NCI-H2081 treated with DMSO at 0.1 percent for 48 hours (cell line): Measurements from ENCODE around the gene CCDC63.
"Not testable (repeated sequence)": the region's sequence is repeated elsewhere in the genome, so short reads cannot be mapped to it uniquely, and the experiment has no call there.

Experiments
- DNase-seq: peaks from one replicate; lab custom pipeline; 2025; lab: John Stamatoyannopoulos, UW

CCDC63 gene

DNA sequence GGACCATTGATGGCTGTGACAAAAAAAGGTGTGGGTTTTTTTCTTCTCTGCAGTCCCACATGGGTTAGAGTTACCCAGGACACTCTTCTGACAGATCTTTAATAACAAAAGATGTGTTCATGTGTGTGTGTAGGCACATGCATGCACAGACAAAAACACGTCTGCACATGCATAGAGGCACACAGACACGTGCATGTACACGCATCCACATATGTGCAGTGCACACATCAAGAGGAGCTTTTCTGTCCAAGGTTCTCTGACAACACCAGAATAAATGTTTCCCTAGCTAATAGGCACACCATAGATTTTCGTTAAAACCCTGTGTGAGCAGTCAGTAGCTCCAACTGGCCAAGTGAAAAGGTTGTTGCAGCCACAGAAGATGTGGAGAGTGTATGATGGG, 76.4 kb downstream of the CCDC63 start:
- DNase-seq: no peak

GRCh38 chr12:110923692-110924334, 77.0 kb downstream of the CCDC63 start:
- DNase-seq: no peak

- no peak for DNase-seq
Measured at GRCh38 chr12:110927546-110927945, 80.8 kb downstream of the CCDC63 start.

DNA sequence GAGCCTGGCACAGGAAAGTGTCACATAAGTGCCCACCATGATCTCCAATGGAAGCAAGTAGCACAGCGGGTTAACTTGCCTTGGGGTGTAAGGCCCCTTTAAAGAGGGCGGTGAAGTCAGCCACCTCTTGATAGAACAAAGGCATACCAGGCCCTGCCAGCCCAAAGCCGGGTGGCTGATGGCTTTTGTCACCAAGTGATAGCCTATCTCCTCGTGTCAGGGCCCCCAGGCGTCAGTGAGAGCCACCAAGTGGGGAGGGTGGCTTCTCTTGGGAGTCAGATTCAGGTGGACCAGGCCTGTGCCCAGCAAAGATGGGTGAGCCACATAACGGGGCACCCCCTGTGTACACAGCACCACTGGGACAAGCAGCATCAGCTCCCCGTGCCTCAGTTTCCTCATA, 81.9 kb downstream of the CCDC63 start:
- no peak for DNase-seq

- no peak for DNase-seq
Measured at GRCh38 chr12:110929818-110930217, 83.0 kb downstream of the CCDC63 start.

GRCh38 chr12:110930348-110931314, 83.8 kb downstream of the CCDC63 start:
- no peak for DNase-seq

DNA sequence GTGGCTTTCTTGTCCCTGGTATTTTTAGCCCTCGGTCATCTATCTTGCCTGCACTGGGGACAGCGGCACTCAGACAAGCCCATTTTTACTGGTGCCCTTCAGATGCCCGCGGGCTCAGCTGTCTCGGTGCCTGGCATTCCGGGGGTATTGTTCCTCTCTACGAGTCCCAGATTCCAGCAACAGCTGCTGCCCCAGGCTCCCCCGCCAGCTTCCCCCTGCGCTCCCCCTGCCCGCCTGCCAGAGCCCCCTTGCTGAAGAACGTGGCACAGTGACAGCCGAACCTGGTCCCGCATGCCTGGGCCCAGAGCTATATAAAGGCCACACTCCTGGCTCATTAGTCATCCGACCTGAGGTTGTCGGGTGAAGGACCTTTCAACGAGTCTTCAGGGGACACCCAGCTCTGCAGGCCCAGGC, 84.5 kb downstream of the CCDC63 start:
- DNase-seq: no peak

DNA sequence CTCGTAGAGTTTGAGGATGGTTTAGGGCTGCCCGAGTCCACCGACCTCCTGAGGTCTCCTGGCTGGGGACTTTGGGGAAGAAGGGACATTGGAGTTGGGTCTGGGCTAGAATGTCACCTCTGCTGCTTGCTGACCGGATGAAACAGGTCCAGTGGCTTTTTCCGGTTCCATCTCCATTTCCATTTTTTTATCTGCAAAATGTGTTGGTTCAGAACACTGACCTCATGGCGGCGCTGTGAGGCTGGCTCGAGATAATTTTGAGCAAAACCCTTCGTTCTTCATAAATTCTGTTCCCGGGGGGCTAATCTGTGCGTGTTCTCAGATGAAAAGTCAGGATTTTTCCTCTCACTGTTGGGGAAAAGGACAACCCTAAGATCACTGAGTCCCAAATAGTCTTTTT, 85.3 kb downstream of the CCDC63 start:
- no peak for DNase-seq

- DNase-seq: no peak
Measured at GRCh38 chr12:110933326-110933974, 86.7 kb downstream of the CCDC63 start.

GRCh38 chr12:110934093-110934852, 87.5 kb downstream of the CCDC63 start:
- no peak for DNase-seq

DNA sequence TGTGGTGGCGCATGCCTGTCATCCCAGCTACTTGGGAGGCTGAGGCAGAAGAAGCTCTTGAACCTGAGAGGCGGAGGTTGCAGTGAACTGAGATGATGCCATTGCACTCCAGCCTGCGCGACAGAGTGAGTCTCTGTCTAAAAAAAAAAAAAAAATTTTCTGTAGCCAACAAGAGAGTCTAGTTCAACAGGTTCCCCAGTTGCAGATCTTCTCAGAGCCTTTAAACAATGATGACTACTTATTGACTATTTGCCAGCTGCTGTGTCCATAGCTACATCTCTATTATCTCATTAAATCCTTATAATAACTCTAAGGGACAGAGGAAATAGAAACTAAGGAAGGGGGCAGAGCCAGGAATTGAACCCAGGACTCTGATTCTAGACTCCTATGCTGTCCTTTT, 88.8 kb downstream of the CCDC63 start:
- DNase-seq: no peak

GRCh38 chr12:110936367-110937103, 89.7 kb downstream of the CCDC63 start:
- DNase-seq: no peak

DNA sequence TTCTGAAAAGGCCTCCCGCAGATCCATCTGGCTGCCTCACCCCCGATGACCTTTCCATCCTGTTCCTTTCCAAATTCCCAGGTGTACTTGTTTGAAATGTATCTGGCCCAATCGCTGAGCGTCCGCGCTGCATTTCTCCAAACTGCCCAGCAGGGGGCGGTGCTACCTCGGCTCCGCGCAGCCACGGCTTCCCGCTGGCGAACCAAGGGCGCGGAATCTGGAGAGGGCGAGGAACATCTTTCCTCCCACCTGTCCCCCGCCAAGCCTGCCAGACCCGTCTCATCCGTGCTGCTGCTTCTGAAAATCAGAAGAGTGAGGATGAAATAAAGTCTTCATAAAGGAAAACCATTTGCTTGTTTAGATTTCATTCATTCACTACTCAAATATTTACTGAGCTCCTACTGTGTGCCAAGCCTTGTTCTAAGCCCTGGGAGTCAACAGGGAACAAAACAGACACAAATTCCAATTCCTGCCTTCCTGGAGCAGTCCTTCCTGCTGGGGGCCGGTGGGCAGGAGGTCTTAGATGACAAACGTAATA, 90.4 kb downstream of the CCDC63 start:
- DNase-seq: no peak

DNA sequence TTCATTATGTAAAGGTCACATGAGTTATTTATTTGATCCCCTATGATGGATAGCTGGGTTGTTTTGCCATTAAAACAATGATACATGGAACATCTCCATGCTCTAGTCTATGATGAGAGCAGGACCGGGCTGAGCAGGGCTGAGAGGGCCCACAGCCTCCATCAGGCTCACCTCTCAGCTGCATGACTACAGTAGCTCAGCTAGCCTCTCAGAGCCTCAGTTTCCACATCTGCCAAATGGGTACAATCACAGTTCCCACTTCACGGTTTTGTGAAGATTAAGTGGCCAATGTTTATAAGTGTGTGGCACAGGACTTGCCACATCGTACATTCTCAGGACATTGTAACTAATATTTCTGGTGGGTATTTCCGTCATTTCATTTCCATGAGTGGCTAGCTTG, 93.5 kb downstream of the CCDC63 start:
- no peak for DNase-seq

- DNase-seq: no peak
Measured at GRCh38 chr12:110940933-110941332, 94.1 kb downstream of the CCDC63 start.

DNA sequence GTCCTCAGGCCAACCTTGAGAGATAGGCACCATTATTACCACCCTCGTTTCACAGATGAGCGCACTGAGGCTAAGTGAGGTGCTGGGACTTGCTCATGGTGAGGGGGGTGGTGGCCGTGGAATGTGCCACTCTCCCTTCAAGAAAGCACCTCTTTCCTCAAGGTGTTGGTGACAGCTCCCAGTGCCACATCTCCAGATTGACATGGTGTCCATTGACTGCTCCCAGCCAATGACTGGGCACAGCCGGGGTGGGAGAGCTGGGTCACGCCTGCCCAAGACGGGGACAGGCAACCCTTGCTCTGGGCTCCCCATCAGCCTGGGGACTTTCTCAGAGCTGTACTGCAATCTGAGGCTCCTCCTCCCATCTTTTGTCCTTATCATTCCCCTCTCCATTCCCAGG, 94.6 kb downstream of the CCDC63 start:
- no peak for DNase-seq

GRCh38 chr12:110943373-110943772, 96.6 kb downstream of the CCDC63 start:
- no peak for DNase-seq

- DNase-seq: no peak
Measured at GRCh38 chr12:110948041-110948440, 101.3 kb downstream of the CCDC63 start.

DNA sequence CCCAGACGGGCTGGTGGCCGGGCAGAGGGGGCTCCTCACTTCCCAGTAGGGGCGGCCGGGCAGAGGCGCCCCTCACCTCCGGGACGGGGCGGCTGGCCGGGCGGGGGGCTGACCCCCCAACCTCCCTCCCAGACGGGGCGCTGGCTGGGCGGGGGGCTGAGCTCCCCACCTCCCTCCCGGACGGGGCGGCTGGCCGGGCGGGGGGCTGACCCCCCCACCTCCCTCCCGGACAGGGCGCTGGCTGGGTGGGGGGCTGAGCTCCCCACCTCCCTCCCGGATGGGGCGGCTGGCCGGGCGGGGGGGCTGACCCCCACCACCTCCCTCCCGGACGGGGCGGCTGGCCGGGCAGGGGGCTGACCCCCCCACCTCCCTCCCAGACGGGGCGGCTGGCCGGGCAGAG, 103.7 kb downstream of the CCDC63 start:
- not testable (repeated sequence) for DNase-seq

DNA sequence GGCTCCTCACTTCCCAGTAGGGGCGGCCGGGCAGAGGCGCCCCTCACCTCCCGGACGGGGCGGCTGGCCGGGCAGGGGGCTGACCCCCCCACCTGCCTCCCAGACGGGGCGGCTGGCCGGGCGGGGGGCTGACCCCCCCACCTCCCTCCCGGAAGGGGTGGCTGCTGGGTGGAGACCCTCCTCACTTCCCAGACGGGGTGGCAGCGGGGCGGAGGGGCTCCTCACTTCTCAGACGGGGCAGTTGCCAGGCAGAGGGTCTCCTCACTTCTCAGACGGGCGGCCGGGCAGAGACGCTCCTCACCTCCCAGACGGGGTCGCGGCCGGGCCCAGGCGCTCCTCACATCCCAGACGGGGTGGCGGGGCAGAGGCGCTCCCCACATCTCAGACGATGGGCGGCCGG, 104.1 kb downstream of the CCDC63 start:
- DNase-seq: not testable (repeated sequence)
